ENCODE data around the gene SLC66A3. TPM values are rescaled to one million over a fixed set of nuclear protein-coding genes. Genes with fewer than 3 reads are reported as not detected.

SLC66A3 gene
- total RNA-seq (2014; rRNA removed; shearing (Covaris generic)): 16.1 and 21.1 TPM in 2 replicates

- Histone ChIP-seq H3K36me3 (replicated peaks; ENCODE audit: control insufficient read depth, insufficient read depth, low read length) (no peaks in the 10 kb centered on the region), H3K4me3 (ENCODE audit: insufficient read depth, low read depth, low read length) (peak within 1 kb of the TSS; percentile 73), H3K27me3 (ENCODE audit: control insufficient read depth, insufficient read depth, low read length) (peaks cover 12% of the 10 kb centered on the region)
- no peak for DNase-seq
Observed at GRCh38 chr2:11155381-11156035, at the start of gene SLC66A3. TSS of gene SLC66A3 (plus strand) at chr2:11155467. CDS start at chr2:11155547, 80 bp downstream.

GRCh38 chr2:11109002-11109401 is 46.3 kb upstream of the SLC66A3 start:
- DNase-seq: no peak
- Histone ChIP-seq H3K36me3 (replicated peaks; ENCODE audit: control insufficient read depth, insufficient read depth, low read length) (no peaks in the 10 kb centered on the region), H3K4me3 (ENCODE audit: insufficient read depth, low read depth, low read length) (no peak overlapping the region), H3K27me3 (ENCODE audit: control insufficient read depth, insufficient read depth, low read length) (no peaks in the 10 kb centered on the region; the same call in 1 of the 2 replicates)

GRCh38 chr2:11112870-11113428 is 42.3 kb upstream of the SLC66A3 start:
- DNase-seq: no peak
- Histone ChIP-seq H3K4me3 (ENCODE audit: insufficient read depth, low read depth, low read length) (no peak overlapping the region), H3K27me3 (ENCODE audit: control insufficient read depth, insufficient read depth, low read length) (no peaks in the 10 kb centered on the region; the same call in 1 of the 2 replicates), H3K36me3 (replicated peaks; ENCODE audit: control insufficient read depth, insufficient read depth, low read length) (no peaks in the 10 kb centered on the region)

- DNase-seq: peak; percentile 3
- H3K4me3 ChIP-seq (ENCODE audit: insufficient read depth, low read depth, low read length): no peak overlapping the region
- no peaks in the 10 kb centered on the region for H3K36me3 ChIP-seq (replicated peaks; ENCODE audit: control insufficient read depth, insufficient read depth, low read length)
- H3K27me3 ChIP-seq (ENCODE audit: control insufficient read depth, insufficient read depth, low read length): no peaks in the 10 kb centered on the region
Observed at GRCh38 chr2:11117776-11118175, 37.5 kb upstream of the SLC66A3 start.

GRCh38 chr2:11118761-11119160 is 36.5 kb upstream of the SLC66A3 start:
- Histone ChIP-seq H3K4me3 (ENCODE audit: insufficient read depth, low read depth, low read length) (no peak overlapping the region), H3K36me3 (replicated peaks; ENCODE audit: control insufficient read depth, insufficient read depth, low read length) (no peaks in the 10 kb centered on the region), H3K27me3 (ENCODE audit: control insufficient read depth, insufficient read depth, low read length) (no peaks in the 10 kb centered on the region)
- DNase-seq: no peak

GRCh38 chr2:11121099-11121822 is 34.0 kb upstream of the SLC66A3 start:
- peak; percentile 65 for DNase-seq
- Histone ChIP-seq H3K27me3 (ENCODE audit: control insufficient read depth, insufficient read depth, low read length) (no peaks in the 10 kb centered on the region), H3K4me3 (ENCODE audit: insufficient read depth, low read depth, low read length) (no peak overlapping the region), H3K36me3 (replicated peaks; ENCODE audit: control insufficient read depth, insufficient read depth, low read length) (no peaks in the 10 kb centered on the region)

GRCh38 chr2:11121823-11122155 is 33.5 kb upstream of the SLC66A3 start:
- peak; percentile 49 for DNase-seq
- no peak overlapping the region for H3K4me3 ChIP-seq (ENCODE audit: insufficient read depth, low read depth, low read length)
- no peaks in the 10 kb centered on the region for H3K27me3 ChIP-seq (ENCODE audit: control insufficient read depth, insufficient read depth, low read length)
- no peaks in the 10 kb centered on the region for H3K36me3 ChIP-seq (replicated peaks; ENCODE audit: control insufficient read depth, insufficient read depth, low read length)

GRCh38 chr2:11122380-11122779 is 32.9 kb upstream of the SLC66A3 start:
- H3K27me3 ChIP-seq (ENCODE audit: control insufficient read depth, insufficient read depth, low read length): no peaks in the 10 kb centered on the region
- DNase-seq: no peak
- no peaks in the 10 kb centered on the region for H3K36me3 ChIP-seq (replicated peaks; ENCODE audit: control insufficient read depth, insufficient read depth, low read length)
- no peak overlapping the region for H3K4me3 ChIP-seq (ENCODE audit: insufficient read depth, low read depth, low read length)

- no peak for DNase-seq
- Histone ChIP-seq H3K4me3 (ENCODE audit: insufficient read depth, low read depth, low read length) (no peak overlapping the region), H3K36me3 (replicated peaks; ENCODE audit: control insufficient read depth, insufficient read depth, low read length) (no peaks in the 10 kb centered on the region), H3K27me3 (ENCODE audit: control insufficient read depth, insufficient read depth, low read length) (no peaks in the 10 kb centered on the region)
Observed at GRCh38 chr2:11123001-11123809, 32.1 kb upstream of the SLC66A3 start.

- no peaks in the 10 kb centered on the region for H3K27me3 ChIP-seq (ENCODE audit: control insufficient read depth, insufficient read depth, low read length)
- H3K4me3 ChIP-seq (ENCODE audit: insufficient read depth, low read depth, low read length): no peak overlapping the region
- H3K36me3 ChIP-seq (replicated peaks; ENCODE audit: control insufficient read depth, insufficient read depth, low read length): no peaks in the 10 kb centered on the region
- DNase-seq: peak; percentile 93
Observed at GRCh38 chr2:11123856-11124759, 31.2 kb upstream of the SLC66A3 start.

GRCh38 chr2:11124760-11125068 is 30.6 kb upstream of the SLC66A3 start:
- H3K36me3 ChIP-seq (replicated peaks; ENCODE audit: control insufficient read depth, insufficient read depth, low read length): no peaks in the 10 kb centered on the region
- H3K27me3 ChIP-seq (ENCODE audit: control insufficient read depth, insufficient read depth, low read length): no peaks in the 10 kb centered on the region; the same call in 1 of the 2 replicates
- no peak for DNase-seq
- no peak overlapping the region for H3K4me3 ChIP-seq (ENCODE audit: insufficient read depth, low read depth, low read length)

GRCh38 chr2:11127761-11128160 is 27.5 kb upstream of the SLC66A3 start:
- H3K4me3 ChIP-seq (ENCODE audit: insufficient read depth, low read depth, low read length): no peak overlapping the region
- H3K36me3 ChIP-seq (replicated peaks; ENCODE audit: control insufficient read depth, insufficient read depth, low read length): no peaks in the 10 kb centered on the region
- no peaks in the 10 kb centered on the region; the same call in 1 of the 2 replicates for H3K27me3 ChIP-seq (ENCODE audit: control insufficient read depth, insufficient read depth, low read length)
- DNase-seq: no peak

GRCh38 chr2:11128243-11128951 is 26.9 kb upstream of the SLC66A3 start:
- no peaks in the 10 kb centered on the region for H3K36me3 ChIP-seq (replicated peaks; ENCODE audit: control insufficient read depth, insufficient read depth, low read length)
- no peak overlapping the region for H3K4me3 ChIP-seq (ENCODE audit: insufficient read depth, low read depth, low read length)
- no peaks in the 10 kb centered on the region; the same call in 1 of the 2 replicates for H3K27me3 ChIP-seq (ENCODE audit: control insufficient read depth, insufficient read depth, low read length)
- no peak for DNase-seq
